Mammary epithelial cell (primary cell): ENCODE data around the gene C1orf35.

Experiments used
- CTCF ChIP-seq, 2 donors: IDR thresholded peaks in 1 of 2; conservative IDR thresholded peaks in 1 of 2; 2 replicates each; pipeline ENCODE4 v1.5.1; 2011 to 2012; ENCODE audit warnings: inconsistent platforms in 2 of 2, low read length in 2 of 2, mild to moderate bottlenecking in 2 of 2, control low read depth in 1 of 2, low read depth in 1 of 2; ENCODE audit not compliant: insufficient read depth in 1 of 2; ENCODE audit errors: extremely low read depth in 1 of 2
- EZH2 ChIP-seq: IDR thresholded peaks from 2 replicates; pipeline ENCODE4 v1.6.1; 2012; ENCODE audit warnings: low read length, inconsistent platforms, borderline replicate concordance

DNA sequence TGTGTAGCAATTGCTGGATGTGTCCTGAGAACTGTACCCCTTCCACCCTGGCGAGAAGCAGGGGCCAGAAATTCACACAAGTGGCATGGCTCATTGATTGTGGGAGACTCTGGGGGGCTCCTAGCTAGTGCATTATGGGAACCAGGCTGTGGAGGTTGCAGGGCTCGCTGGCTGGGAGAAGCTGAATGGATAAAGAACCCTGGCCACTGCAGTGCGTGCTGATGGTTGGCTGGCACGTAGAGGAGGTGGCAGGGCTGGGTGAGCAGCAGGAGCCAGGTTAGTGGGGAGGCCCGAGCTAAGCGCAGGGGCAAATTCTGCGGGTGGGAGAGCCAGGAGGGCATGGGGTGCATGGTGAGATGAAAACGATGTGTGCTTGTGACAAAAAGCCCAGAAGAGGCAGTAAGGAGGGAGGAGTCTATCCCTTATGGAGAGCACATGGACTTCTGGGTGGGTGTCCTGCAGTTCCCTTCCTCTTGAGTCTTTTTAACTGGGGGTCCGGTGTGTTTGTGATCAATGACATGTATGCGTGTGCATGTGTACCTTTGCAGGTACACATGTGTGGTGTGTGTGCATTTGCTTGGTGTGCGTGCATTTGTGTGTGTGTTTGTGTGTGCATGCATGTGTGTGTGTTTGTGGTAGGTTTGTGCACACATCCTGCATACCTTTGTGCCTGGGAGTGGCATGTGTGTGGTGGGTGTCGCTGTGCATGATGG, 40.5 kb upstream of the C1orf35 start:
- TF ChIP-seq CTCF (conservative IDR thresholded peaks at IDR 0.05 in 1 of 2, IDR thresholded peaks at IDR 0.05 in 1 of 2; ENCODE audit: extremely low read depth in 1 of 2, insufficient read depth in 1 of 2, low read depth in 1 of 2, low read length in 2 of 2): no peak
- TF ChIP-seq EZH2: no peak
